CD8-positive, alpha-beta memory T cell (primary cell): Measurements from ENCODE around the gene ATP2B2. TPM values are rescaled to one million over a fixed set of nuclear protein-coding genes. Genes with fewer than 3 reads are reported as not detected.

ENCODE experiments used
- CTCF ChIA-PET: fragments of 350-600 bp; sonication (Branson Sonifier 250); formaldehyde crosslinking; loops from one replicate; lab custom pipeline; 2021; ENCODE audit warnings: antibody characterized with exemption; lab: Charles Lee
- POLR2A ChIA-PET: fragments of 350-600 bp; sonication (Branson Sonifier 250); formaldehyde crosslinking; loops from one replicate; lab custom pipeline; 2021; ENCODE audit warnings: antibody characterized with exemption; lab: Charles Lee
- DNase-seq, 5 donors: peaks; one replicate each; pipeline versions ENCODE4 v3.0.0 to v3.0.0-alpha.2; 2020 to 2022; ENCODE audit warnings: mixed read lengths in 1 of 5
- H3K27ac ChIP-seq: one replicate; pipeline ENCODE4 v1.7.0; 2013; ENCODE audit warnings: low read depth, mild to moderate bottlenecking, low read length, moderate library complexity
- H3K27me3 ChIP-seq: 2 replicates; pipeline ENCODE4 v1.7.0; 2013; ENCODE audit warnings: low read length, mild to moderate bottlenecking; ENCODE audit not compliant: insufficient read depth, poor library complexity, severe bottlenecking
- H3K36me3 ChIP-seq: 2 replicates; pipeline ENCODE4 v1.7.0; 2013; ENCODE audit warnings: mild to moderate bottlenecking, low read length, moderate library complexity; ENCODE audit not compliant: insufficient read depth
- H3K4me1 ChIP-seq: 2 replicates; pipeline ENCODE4 v1.7.0; 2013; ENCODE audit warnings: mild to moderate bottlenecking, low read length, moderate library complexity; ENCODE audit not compliant: insufficient read depth
- H3K4me3 ChIP-seq: 2 replicates; pipeline ENCODE4 v1.7.0; 2013; ENCODE audit warnings: mild to moderate bottlenecking, low read length
- H3K9me3 ChIP-seq: 2 replicates; pipeline ENCODE4 v1.7.0; 2013; ENCODE audit warnings: mild to moderate bottlenecking, low read length
- H3K27ac Mint-ChIP-seq, 8 donors: one replicate each; pipeline ENCODE4 v1.8.0; 2020 to 2021; ENCODE audit warnings: mixed read lengths in 8 of 8, mild to moderate bottlenecking in 6 of 8, inconsistent platforms in 3 of 8, moderate library complexity in 3 of 8
- H3K27me3 Mint-ChIP-seq, 2 donors: one replicate each; pipeline ENCODE4 v1.8.0; 2020 to 2021; ENCODE audit warnings: mixed read lengths in 2 of 2, mild to moderate bottlenecking in 1 of 2, moderate library complexity in 1 of 2
- H3K36me3 Mint-ChIP-seq, 3 donors: one replicate each; pipeline ENCODE4 v1.8.0; 2020 to 2021; ENCODE audit warnings: mixed read lengths in 3 of 3, inconsistent platforms in 1 of 3, mild to moderate bottlenecking in 1 of 3
- H3K4me1 Mint-ChIP-seq, 3 donors: one replicate each; pipeline ENCODE4 v1.8.0; 2020 to 2021; ENCODE audit warnings: mixed read lengths in 3 of 3, inconsistent platforms in 1 of 3, mild to moderate bottlenecking in 1 of 3
- H3K4me3 Mint-ChIP-seq, 7 donors: one replicate each; pipeline ENCODE4 v1.8.0; 2020 to 2021; ENCODE audit warnings: mixed read lengths in 7 of 7, mild to moderate bottlenecking in 6 of 7, moderate library complexity in 4 of 7, inconsistent platforms in 2 of 7
- H3K9me3 Mint-ChIP-seq, 5 donors: one replicate each; pipeline ENCODE4 v1.8.0; 2020 to 2022; ENCODE audit warnings: mixed read lengths in 5 of 5, mild to moderate bottlenecking in 3 of 5, moderate library complexity in 2 of 5, inconsistent platforms in 1 of 5
- polyA plus RNA-seq: library from polyadenylated mRNA; unstranded; fragments of 300-500 nt; fragmentation: Illumina TruSeq; gene quantifications from one replicate; pipeline ENCODE4 v1.2.3, GENCODE V29; 2021
- total RNA-seq, 2 experiments: library from RNA; stranded (reverse); gene quantifications; one replicate each; pipeline ENCODE4 v1.2.3, GENCODE V29; 2021

The ATP2B2 gene
- total and polyA plus RNA-seq, 3 experiments from 2014 or later: not detected

DNA sequence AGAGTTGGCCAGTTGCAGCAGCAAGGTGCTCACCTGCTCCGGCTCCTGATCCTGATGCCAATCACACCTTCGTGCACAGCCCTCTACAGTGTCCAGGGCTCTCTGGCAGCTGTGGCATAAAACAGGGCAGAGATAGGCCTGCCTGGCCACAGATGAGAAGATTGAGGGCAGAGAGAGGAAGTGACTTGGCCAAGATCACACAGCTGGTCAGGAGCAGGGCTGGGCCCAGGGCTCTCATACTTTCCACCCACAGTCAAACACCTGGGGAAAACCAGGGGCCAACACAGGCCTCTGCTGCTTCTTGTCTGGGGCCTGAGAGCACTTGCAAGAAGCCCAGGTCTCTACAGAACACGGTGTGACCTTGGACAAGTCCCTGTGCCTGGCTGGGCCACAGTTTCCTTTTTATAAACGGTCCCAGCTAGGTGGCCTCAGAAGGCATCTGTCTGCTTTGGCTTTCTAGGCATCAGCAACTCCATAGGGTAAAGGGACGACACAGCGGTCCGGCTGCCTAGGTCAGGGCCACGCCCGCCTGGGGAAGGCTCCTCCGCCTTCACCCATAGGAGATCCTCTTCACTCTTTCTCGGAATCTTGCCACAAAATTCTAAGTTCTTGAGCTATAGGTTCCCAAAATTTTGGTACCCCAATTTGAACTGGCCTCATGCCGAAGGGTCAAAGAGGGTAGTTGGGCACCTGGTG lies 3.1 kb downstream of the ATP2B2 start:
- Mint-ChIP-seq H3K4me3 (no peak overlapping the region), H3K4me1 (peaks cover 0 to 6% (median 0%) of the 10 kb centered on the region in 3 donors), H3K9me3 (no peaks in the 10 kb centered on the region), H3K27me3 (peaks cover 15 to 16% of the 10 kb centered on the region in 2 donors), H3K36me3 (no peaks in the 10 kb centered on the region), H3K27ac (peak overlapping the region in 1 of 8 donors; percentile 54)
- ChIA-PET CTCF (no interaction called here), POLR2A (no interaction called here)
- Histone ChIP-seq H3K27ac (no peak overlapping the region), H3K9me3 (no peaks in the 10 kb centered on the region), H3K36me3 (no peaks in the 10 kb centered on the region), H3K4me3 (no peak overlapping the region), H3K4me1 (no peaks in the 10 kb centered on the region), H3K27me3 (peaks cover 7% of the 10 kb centered on the region)
- DNase-seq: no peak

DNA sequence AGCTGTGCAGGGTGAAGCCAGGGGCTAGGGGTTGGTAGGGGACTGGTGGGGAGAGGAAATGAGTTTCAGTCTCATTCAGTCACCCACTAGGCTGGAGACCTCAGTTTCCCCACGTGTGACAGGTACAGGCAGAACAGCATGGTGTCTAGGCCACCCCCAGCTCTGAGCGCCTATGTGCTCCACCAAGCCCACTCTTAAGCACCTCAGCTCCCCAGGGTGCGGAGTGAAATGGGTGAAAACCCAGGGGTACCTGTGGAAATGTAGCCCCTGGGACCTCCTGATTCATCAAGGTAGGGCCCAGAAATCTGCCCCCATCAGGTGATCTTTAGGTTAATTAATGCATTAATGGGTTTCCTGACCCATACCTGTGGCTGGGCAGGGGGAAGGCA lies 3.7 kb downstream of the ATP2B2 start:
- Histone ChIP-seq H3K4me1 (no peaks in the 10 kb centered on the region), H3K4me3 (no peak overlapping the region), H3K27ac (no peak overlapping the region), H3K9me3 (no peaks in the 10 kb centered on the region), H3K27me3 (peaks cover 7% of the 10 kb centered on the region), H3K36me3 (no peaks in the 10 kb centered on the region)
- CTCF ChIA-PET: no interaction called here
- POLR2A ChIA-PET: no interaction called here
- Mint-ChIP-seq H3K9me3 (no peaks in the 10 kb centered on the region), H3K4me1 (peaks cover 0 to 6% (median 0%) of the 10 kb centered on the region in 3 donors), H3K27ac (no peak overlapping the region), H3K36me3 (no peaks in the 10 kb centered on the region), H3K27me3 (peaks cover 15 to 16% of the 10 kb centered on the region in 2 donors), H3K4me3 (no peak overlapping the region)
- no peak for DNase-seq

DNA sequence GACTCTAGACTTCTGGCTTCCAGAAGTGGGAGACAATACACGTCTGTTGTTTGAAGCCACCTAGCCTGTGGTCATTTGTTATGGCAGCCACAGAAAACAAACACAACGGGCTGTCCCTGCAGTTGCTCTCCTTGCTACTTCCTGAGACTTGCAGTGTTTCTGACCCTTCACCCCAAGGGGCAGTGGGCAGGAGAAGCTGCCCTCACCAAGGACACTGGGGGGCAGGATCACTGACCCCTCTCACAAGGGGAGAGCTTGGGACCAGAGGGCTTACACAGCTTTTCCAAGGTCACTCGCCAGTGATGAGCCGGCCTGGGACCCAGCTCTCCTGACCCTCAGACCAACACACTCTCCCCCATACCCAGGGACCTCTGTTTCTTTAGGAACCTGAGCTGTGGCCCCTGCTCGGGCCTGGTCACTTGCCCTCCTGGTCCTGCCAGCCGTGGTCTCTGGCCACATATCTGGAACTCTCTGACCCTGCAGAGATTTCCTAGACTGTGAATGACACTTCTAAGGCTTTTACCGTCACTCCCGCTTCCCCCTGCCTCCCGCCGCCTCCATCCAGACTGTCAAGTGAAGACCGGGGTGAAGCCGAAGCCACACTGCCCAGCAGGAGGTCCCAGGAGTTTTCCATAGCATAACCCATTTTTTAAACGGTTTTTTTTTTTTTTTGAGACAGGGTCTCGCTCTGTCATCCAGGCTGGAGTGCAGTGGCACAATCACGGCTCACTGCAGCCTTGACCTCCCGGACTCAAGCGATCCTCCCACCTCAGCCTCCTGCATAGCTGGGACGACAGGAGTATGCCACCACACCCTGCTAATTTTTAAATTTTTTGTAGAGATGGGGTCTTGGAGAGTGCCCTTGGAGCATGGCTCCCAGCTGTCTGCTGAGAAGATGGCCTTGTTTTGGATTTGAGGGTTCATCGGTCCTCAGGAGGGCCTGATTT lies 4.4 kb downstream of the ATP2B2 start:
- Mint-ChIP-seq H3K27me3 (peaks cover 12 to 16% of the 10 kb centered on the region in 2 donors), H3K4me3 (no peak overlapping the region), H3K36me3 (no peaks in the 10 kb centered on the region), H3K4me1 (peaks cover 0 to 6% (median 0%) of the 10 kb centered on the region in 3 donors), H3K9me3 (no peaks in the 10 kb centered on the region), H3K27ac (no peak overlapping the region)
- H3K4me1 ChIP-seq: no peaks in the 10 kb centered on the region
- H3K27ac ChIP-seq: no peak overlapping the region
- H3K27me3 ChIP-seq: peaks cover 7% of the 10 kb centered on the region
- ChIA-PET CTCF (no interaction called here), POLR2A (no interaction called here)
- DNase-seq: no peak
- H3K4me3 ChIP-seq: no peak overlapping the region
- no peaks in the 10 kb centered on the region for H3K36me3 ChIP-seq
- no peaks in the 10 kb centered on the region for H3K9me3 ChIP-seq

DNA sequence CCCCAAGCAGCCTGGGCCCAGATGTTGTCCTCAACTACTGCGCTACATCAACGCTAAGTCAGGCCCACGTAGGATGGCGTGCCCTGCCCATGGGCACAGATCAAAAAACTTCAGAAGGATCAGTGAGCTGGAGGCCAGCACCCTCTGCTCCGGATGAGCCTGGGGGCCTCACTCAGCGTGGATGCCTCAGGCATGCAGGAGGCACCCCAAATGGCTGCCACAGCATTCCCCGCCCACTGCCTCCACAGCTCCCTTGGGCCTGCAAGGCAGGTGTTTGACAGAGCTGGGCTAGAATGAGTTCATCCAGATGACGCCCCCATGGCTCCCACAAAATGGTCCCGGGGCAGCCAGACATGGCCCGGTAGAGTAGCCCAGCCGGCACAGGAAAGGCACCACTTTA lies 7.1 kb downstream of the ATP2B2 start:
- H3K4me3 ChIP-seq: no peak overlapping the region
- Mint-ChIP-seq H3K27ac (no peak overlapping the region), H3K4me3 (no peak overlapping the region), H3K27me3 (peaks cover under 1 to 5% of the 10 kb centered on the region in 2 donors), H3K36me3 (no peaks in the 10 kb centered on the region), H3K9me3 (no peaks in the 10 kb centered on the region), H3K4me1 (no peaks in the 10 kb centered on the region)
- DNase-seq: no peak
- H3K9me3 ChIP-seq: no peaks in the 10 kb centered on the region
- no peaks in the 10 kb centered on the region for H3K36me3 ChIP-seq
- ChIA-PET CTCF (no interaction called here), POLR2A (no interaction called here)
- H3K27me3 ChIP-seq: no peaks in the 10 kb centered on the region
- H3K27ac ChIP-seq: no peak overlapping the region
- H3K4me1 ChIP-seq: no peaks in the 10 kb centered on the region

DNA sequence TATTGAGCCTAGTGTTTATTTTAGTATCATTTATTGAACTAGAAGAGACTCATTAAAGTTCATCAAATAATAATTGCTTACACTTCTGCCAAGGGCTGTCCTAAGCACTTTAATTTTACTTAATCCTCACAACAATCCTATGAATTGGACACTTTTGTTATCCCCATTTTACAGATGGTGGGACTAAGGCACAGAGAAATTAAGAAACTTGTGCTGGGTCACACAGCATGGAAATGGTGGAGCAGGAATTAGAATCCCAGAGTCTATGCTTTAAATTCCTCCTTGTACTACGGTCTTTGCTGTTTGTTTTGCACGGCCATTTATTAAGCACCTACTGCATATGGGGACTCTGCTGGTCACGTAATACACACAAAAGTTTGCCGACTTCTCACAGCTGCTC lies 7.9 kb downstream of the ATP2B2 start:
- Mint-ChIP-seq H3K27me3 (peaks cover 0 to 10% of the 10 kb centered on the region in 2 donors), H3K9me3 (no peaks in the 10 kb centered on the region), H3K4me3 (no peak overlapping the region), H3K27ac (no peak overlapping the region), H3K4me1 (no peaks in the 10 kb centered on the region), H3K36me3 (no peaks in the 10 kb centered on the region)
- H3K9me3 ChIP-seq: no peaks in the 10 kb centered on the region
- no peaks in the 10 kb centered on the region for H3K27me3 ChIP-seq
- H3K4me3 ChIP-seq: no peak overlapping the region
- no peaks in the 10 kb centered on the region for H3K36me3 ChIP-seq
- no peak for DNase-seq
- ChIA-PET CTCF (no interaction called here), POLR2A (no interaction called here)
- H3K27ac ChIP-seq: no peak overlapping the region
- no peaks in the 10 kb centered on the region for H3K4me1 ChIP-seq

DNA sequence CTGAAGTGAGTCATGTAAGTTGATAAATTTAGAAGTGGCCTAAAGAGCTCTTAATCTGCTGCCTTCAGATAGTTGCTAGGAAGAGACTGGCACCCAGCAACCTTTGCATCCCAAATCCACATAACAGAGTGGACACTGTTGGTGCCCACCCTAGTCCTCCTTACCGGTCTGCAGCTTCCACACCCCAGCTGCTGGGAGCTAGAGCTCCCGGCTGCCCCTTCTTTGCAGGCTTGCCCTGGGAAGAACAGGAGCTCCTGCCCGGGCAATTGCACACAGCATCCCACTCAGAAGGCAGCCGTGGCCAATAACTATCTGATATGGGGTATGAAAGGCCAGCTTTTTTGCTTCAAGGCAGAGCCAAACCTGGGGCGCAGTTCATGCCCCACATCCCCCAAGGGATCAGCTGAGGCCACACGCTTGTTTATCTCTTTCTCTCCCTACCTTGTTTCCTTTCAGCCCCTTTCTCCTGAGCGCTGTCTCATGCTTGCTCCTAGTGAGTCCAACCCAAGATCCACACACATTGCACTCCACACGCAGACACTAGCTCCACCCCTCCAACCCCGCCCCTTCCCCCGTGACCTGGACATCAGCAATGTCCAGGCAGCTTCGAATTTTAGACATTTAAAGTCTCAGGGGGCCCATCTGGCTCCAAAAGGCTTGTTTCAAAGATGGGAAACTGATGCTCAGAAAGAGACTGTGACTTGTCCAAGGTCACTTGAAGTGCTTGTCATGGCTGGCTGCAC lies 9.1 kb downstream of the ATP2B2 start:
- peak overlapping the region in 2 of 8 donors; percentile 58 to 71 for H3K27ac Mint-ChIP-seq
- POLR2A ChIA-PET: no interaction called here

DNA sequence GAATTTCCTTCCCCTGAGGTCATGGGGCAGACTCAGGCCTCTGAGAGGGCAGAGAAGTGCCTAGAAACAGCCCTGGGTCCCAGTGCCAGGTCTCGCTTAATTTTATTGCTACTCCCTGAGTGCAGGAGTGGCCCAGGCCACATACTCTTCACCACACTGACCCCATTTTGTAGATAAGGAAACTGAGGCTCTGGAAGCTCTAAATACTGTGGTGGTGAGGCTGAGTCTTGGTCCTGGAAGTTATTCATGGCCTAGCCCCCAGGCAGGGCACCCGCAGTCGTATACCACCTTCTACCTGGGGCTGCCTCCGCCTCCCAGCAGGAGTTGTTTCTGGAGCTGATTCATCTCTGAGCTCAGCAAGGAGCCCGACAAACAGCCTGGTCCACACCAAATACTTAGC lies 9.8 kb downstream of the ATP2B2 start:
- DNase-seq: no peak
- H3K27ac Mint-ChIP-seq: peak overlapping the region in 1 of 8 donors; percentile 71
- Histone ChIP-seq H3K4me1 (no peaks in the 10 kb centered on the region), H3K27ac (no peak overlapping the region), H3K36me3 (no peaks in the 10 kb centered on the region), H3K9me3 (no peaks in the 10 kb centered on the region), H3K4me3 (no peak overlapping the region), H3K27me3 (no peaks in the 10 kb centered on the region)
- H3K4me1 Mint-ChIP-seq: no peaks in the 10 kb centered on the region
- ChIA-PET CTCF (no interaction called here), POLR2A (no interaction called here)
- H3K4me3 Mint-ChIP-seq: no peak overlapping the region
- H3K36me3 Mint-ChIP-seq: no peaks in the 10 kb centered on the region
- H3K9me3 Mint-ChIP-seq: no peaks in the 10 kb centered on the region
- peaks cover 0 to 13% of the 10 kb centered on the region in 2 donors for H3K27me3 Mint-ChIP-seq

More for the DNA sequence above, 9.1 kb downstream of the ATP2B2 start:
- Histone ChIP-seq H3K27ac (no peak overlapping the region), H3K27me3 (no peaks in the 10 kb centered on the region), H3K36me3 (no peaks in the 10 kb centered on the region), H3K4me1 (no peaks in the 10 kb centered on the region), H3K9me3 (no peaks in the 10 kb centered on the region), H3K4me3 (no peak overlapping the region)
- CTCF ChIA-PET: no interaction called here
- no peaks in the 10 kb centered on the region for H3K36me3 Mint-ChIP-seq
- H3K4me1 Mint-ChIP-seq: no peaks in the 10 kb centered on the region
- peaks cover 0 to 13% of the 10 kb centered on the region in 2 donors for H3K27me3 Mint-ChIP-seq
- H3K9me3 Mint-ChIP-seq: no peaks in the 10 kb centered on the region
- H3K4me3 Mint-ChIP-seq: no peak overlapping the region
- no peak for DNase-seq

DNA sequence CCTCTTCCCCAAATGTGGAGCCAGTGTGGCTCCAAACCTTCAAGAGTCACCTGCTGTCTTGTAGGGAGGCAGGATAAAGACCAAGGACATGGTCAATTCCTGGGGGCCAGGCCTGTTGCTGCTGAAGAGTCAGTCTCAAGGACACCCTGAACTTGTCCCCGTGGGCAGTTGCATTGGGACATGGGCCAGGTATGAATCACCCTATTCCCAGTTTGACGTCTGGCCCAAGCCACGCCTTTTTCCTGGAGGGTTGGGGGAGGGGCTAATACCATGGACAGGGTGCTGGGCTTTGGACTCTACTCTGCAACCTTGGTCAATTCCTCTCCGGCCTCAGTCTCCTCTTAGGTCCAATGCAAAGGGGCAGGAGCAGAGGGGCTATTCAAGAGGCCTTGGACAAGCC lies 10.4 kb downstream of the ATP2B2 start:
- no peaks in the 10 kb centered on the region for H3K27me3 ChIP-seq
- Mint-ChIP-seq H3K27me3 (peaks cover 0 to 13% of the 10 kb centered on the region in 2 donors), H3K4me1 (no peaks in the 10 kb centered on the region), H3K4me3 (no peak overlapping the region), H3K9me3 (no peaks in the 10 kb centered on the region), H3K27ac (no peak overlapping the region), H3K36me3 (no peaks in the 10 kb centered on the region)
- no peaks in the 10 kb centered on the region for H3K4me1 ChIP-seq
- H3K27ac ChIP-seq: no peak overlapping the region
- DNase-seq: no peak
- H3K36me3 ChIP-seq: no peaks in the 10 kb centered on the region
- no peak overlapping the region for H3K4me3 ChIP-seq
- no peaks in the 10 kb centered on the region for H3K9me3 ChIP-seq
- ChIA-PET POLR2A (no interaction called here), CTCF (no interaction called here)
